Astrocyte (in vitro differentiated cells and primary cell): ENCODE data around the gene CYTIP. TPM values are rescaled to one million over a fixed set of nuclear protein-coding genes. Genes with fewer than 3 reads are reported as not detected.

ENCODE experiments used
- DNase-seq: peaks from one replicate; pipeline ENCODE4 v3.0.0-alpha.2; 2010; ENCODE audit warnings: low read depth
- FAIRE-seq: peaks from 2 replicates; lab custom pipeline; 2011; peaks lifted over from hg19 to GRCh38; lab: Jason Lieb, UNC
- H2AFZ ChIP-seq: 2 replicates; pipeline ENCODE4 v1.6.0; 2012; ENCODE audit warnings: low read depth, low read length, inconsistent platforms
- H3K27ac ChIP-seq: 2 replicates; pipeline ENCODE4 v1.5.1; 2011; ENCODE audit warnings: low read depth, low read length, inconsistent platforms
- H3K27me3 ChIP-seq: 2 replicates; pipeline ENCODE4 v1.6.0; 2011; ENCODE audit warnings: low read length, inconsistent platforms; ENCODE audit not compliant: insufficient read depth
- H3K36me3 ChIP-seq: 2 replicates; pipeline ENCODE4 v1.5.1; 2011; ENCODE audit warnings: low read length, inconsistent platforms; ENCODE audit not compliant: insufficient read depth
- H3K4me1 ChIP-seq: 2 replicates; pipeline ENCODE4 v1.5.1; 2011; ENCODE audit warnings: low read length, inconsistent platforms; ENCODE audit not compliant: insufficient read depth
- H3K4me2 ChIP-seq: 2 replicates; pipeline ENCODE4 v1.6.0; 2012; ENCODE audit warnings: low read length, inconsistent platforms
- H3K4me3 ChIP-seq: 2 replicates; pipeline ENCODE4 v1.5.1; 2011; ENCODE audit warnings: low read depth, mild to moderate bottlenecking, low read length, inconsistent platforms; ENCODE audit not compliant: insufficient read depth
- H3K79me2 ChIP-seq: 2 replicates; pipeline ENCODE4 v1.6.0; 2012; ENCODE audit warnings: mild to moderate bottlenecking, low read length, inconsistent platforms; ENCODE audit not compliant: insufficient read depth
- H3K9ac ChIP-seq: 2 replicates; pipeline ENCODE4 v1.6.0; 2012; ENCODE audit warnings: mild to moderate bottlenecking, low read length, inconsistent platforms
- H3K9me3 ChIP-seq: 2 replicates; pipeline ENCODE4 v1.5.1; 2012; ENCODE audit warnings: low read depth, mild to moderate bottlenecking, low read length, inconsistent platforms; ENCODE audit not compliant: insufficient read depth
- H4K20me1 ChIP-seq: 2 replicates; pipeline ENCODE4 v1.6.0; 2012; ENCODE audit warnings: low read length, inconsistent platforms; ENCODE audit not compliant: insufficient read depth
- H3K27ac Mint-ChIP-seq: one replicate; pipeline ENCODE4 v1.8.0; 2021; ENCODE audit warnings: mild to moderate bottlenecking, mixed read lengths; ENCODE audit not compliant: unreplicated experiment
- H3K27me3 Mint-ChIP-seq: one replicate; pipeline ENCODE4 v1.8.0; 2021; ENCODE audit warnings: low read depth, mixed read lengths; ENCODE audit not compliant: unreplicated experiment
- H3K36me3 Mint-ChIP-seq: one replicate; pipeline ENCODE4 v1.8.0; 2021; ENCODE audit warnings: low read depth, mixed read lengths; ENCODE audit not compliant: unreplicated experiment
- H3K4me1 Mint-ChIP-seq: one replicate; pipeline ENCODE4 v1.8.0; 2021; ENCODE audit warnings: low read depth, mixed read lengths; ENCODE audit not compliant: unreplicated experiment
- H3K4me3 Mint-ChIP-seq: one replicate; pipeline ENCODE4 v1.8.0; 2021; ENCODE audit warnings: mild to moderate bottlenecking, moderate library complexity, mixed read lengths; ENCODE audit not compliant: unreplicated experiment
- H3K9me3 Mint-ChIP-seq: one replicate; pipeline ENCODE4 v1.8.0; 2021; ENCODE audit warnings: mild to moderate bottlenecking, mixed read lengths; ENCODE audit not compliant: unreplicated experiment
- EZH2 ChIP-seq: IDR thresholded peaks from 2 replicates; pipeline ENCODE4 v1.6.1; 2012; ENCODE audit warnings: mild to moderate bottlenecking, low read length, inconsistent platforms; ENCODE audit not compliant: insufficient read depth
- total RNA-seq: library from RNA; stranded (reverse); gene quantifications from 2 replicates; pipeline ENCODE4 v1.2.1, GENCODE V29; 2021
- TF ChIP-seq, protein P1 (sequence below): IDR thresholded peaks from 2 replicates; pipeline ENCODE4 v1.5.1; 2011; ENCODE audit warnings: low read depth, mild to moderate bottlenecking, inconsistent platforms, low read length, moderate library complexity; ENCODE audit not compliant: insufficient read depth

Gene CYTIP
- total RNA-seq, 1 donor from 2014 or later, result 0.16 TPM

DNA sequence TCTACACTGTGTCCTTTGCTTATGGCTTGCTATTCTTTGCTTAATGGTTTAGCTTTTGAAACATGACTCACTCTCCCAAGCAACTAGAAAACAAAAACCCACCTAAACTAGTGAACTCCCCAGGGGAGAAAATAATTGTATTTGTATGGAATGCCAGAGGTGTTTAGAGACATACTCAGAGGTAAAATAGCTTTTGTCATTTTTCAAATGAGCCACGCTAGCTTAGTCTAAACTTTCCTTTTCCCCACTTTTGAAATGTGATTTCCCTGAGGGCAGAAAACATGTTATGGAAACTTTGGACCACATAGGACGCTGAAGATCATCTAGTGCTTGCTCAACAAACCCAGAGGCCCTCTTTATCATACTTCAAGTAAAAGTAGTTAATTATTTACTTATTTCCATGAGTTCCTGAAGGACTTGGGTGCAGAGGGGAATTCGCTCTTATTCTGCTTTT, 16.5 kb upstream of the CYTIP start:
- Mint-ChIP-seq H3K36me3 (no peaks in the 10 kb centered on the region), H3K4me1 (peaks cover 12% of the 10 kb centered on the region), H3K27me3 (no peaks in the 10 kb centered on the region), H3K4me3 (no peak overlapping the region), H3K9me3 (no peaks in the 10 kb centered on the region), H3K27ac (no peak overlapping the region)
- no peak for DNase-seq
- Histone ChIP-seq H4K20me1 (no peaks in the 10 kb centered on the region), H3K27ac (no peak overlapping the region), H3K4me2 (peak overlapping the region; percentile 2), H3K9me3 (no peaks in the 10 kb centered on the region), H3K27me3 (no peaks in the 10 kb centered on the region), H3K4me3 (no peak overlapping the region), H3K4me1 (no peaks in the 10 kb centered on the region), H3K36me3 (no peaks in the 10 kb centered on the region), H3K79me2 (no peaks in the 10 kb centered on the region), H3K9ac (no peak overlapping the region), H2AFZ (no peak overlapping the region)
- FAIRE-seq, result no peak
- TF ChIP-seq, protein P1, sequence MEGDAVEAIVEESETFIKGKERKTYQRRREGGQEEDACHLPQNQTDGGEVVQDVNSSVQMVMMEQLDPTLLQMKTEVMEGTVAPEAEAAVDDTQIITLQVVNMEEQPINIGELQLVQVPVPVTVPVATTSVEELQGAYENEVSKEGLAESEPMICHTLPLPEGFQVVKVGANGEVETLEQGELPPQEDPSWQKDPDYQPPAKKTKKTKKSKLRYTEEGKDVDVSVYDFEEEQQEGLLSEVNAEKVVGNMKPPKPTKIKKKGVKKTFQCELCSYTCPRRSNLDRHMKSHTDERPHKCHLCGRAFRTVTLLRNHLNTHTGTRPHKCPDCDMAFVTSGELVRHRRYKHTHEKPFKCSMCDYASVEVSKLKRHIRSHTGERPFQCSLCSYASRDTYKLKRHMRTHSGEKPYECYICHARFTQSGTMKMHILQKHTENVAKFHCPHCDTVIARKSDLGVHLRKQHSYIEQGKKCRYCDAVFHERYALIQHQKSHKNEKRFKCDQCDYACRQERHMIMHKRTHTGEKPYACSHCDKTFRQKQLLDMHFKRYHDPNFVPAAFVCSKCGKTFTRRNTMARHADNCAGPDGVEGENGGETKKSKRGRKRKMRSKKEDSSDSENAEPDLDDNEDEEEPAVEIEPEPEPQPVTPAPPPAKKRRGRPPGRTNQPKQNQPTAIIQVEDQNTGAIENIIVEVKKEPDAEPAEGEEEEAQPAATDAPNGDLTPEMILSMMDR, result no peak
- no peak for TF ChIP-seq EZH2

DNA sequence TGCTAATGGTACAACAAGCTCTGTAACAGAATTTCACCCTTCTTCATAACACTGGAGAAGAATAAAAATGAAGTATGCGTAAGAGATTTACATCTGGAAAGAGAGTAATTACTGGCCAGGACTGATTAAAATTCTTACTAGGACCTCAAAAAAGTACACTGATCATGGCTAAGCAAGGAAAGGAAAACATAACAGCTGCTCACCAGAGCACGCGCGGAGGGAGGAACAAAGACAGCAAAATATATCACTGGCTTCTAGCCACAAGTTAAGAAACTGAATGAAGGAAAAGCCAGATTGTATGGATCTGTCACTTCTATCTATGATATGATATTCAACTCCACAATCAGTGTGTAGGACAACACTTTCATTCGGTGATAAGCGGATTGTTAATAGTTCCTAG, 15.6 kb upstream of the CYTIP start:
- Histone ChIP-seq H3K9me3 (no peaks in the 10 kb centered on the region), H3K27me3 (no peaks in the 10 kb centered on the region), H3K4me1 (no peaks in the 10 kb centered on the region), H3K79me2 (no peaks in the 10 kb centered on the region), H3K4me2 (no peak overlapping the region), H3K27ac (no peak overlapping the region), H3K36me3 (no peaks in the 10 kb centered on the region), H3K4me3 (no peak overlapping the region), H3K9ac (no peak overlapping the region), H4K20me1 (no peaks in the 10 kb centered on the region), H2AFZ (no peak overlapping the region)
- Mint-ChIP-seq H3K36me3 (no peaks in the 10 kb centered on the region), H3K27ac (no peak overlapping the region), H3K4me3 (no peak overlapping the region), H3K27me3 (no peaks in the 10 kb centered on the region), H3K9me3 (no peaks in the 10 kb centered on the region), H3K4me1 (peaks cover 11% of the 10 kb centered on the region)
- no peak for DNase-seq
- no peak for TF ChIP-seq EZH2
- TF ChIP-seq, protein P1, result no peak
- FAIRE-seq, result no peak

DNA sequence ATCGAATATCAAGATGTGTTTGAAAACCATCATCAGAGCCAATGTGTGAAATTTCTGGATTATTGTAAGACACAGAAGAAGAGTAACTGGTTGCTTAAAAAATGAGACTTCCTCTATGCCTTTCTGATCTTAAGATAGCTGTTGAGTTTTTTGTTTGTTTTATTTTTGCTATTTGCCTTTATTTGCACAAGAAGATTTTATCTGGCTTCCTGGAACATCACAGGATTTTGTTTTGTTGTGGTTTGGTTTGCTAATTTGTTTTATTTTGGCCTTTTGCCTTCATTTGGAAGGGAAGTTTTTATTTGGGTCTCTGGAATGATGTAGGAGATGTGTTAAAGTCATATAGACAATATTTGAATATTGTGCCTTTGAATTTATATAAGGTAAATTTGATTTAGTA, 3.9 kb upstream of the CYTIP start:
- Histone ChIP-seq H4K20me1 (no peaks in the 10 kb centered on the region), H3K4me3 (no peak overlapping the region), H3K9ac (no peak overlapping the region), H2AFZ (no peak overlapping the region), H3K4me1 (no peaks in the 10 kb centered on the region), H3K9me3 (no peaks in the 10 kb centered on the region), H3K27me3 (no peaks in the 10 kb centered on the region), H3K79me2 (no peaks in the 10 kb centered on the region), H3K4me2 (no peak overlapping the region), H3K36me3 (no peaks in the 10 kb centered on the region), H3K27ac (no peak overlapping the region)
- H3K4me1 Mint-ChIP-seq, result peaks cover 3% of the 10 kb centered on the region
- H3K27ac Mint-ChIP-seq, result no peak overlapping the region
- TF ChIP-seq, protein P1, result no peak
- TF ChIP-seq EZH2, result no peak
- H3K27me3 Mint-ChIP-seq, result no peaks in the 10 kb centered on the region
- H3K9me3 Mint-ChIP-seq, result no peaks in the 10 kb centered on the region
- DNase-seq, result no peak
- H3K36me3 Mint-ChIP-seq, result no peaks in the 10 kb centered on the region
- FAIRE-seq, result no peak
- no peak overlapping the region for H3K4me3 Mint-ChIP-seq
